ENCODE data around the gene PCSK2. TPM values are rescaled to one million over a fixed set of nuclear protein-coding genes. Genes with fewer than 3 reads are reported as not detected.

Gene PCSK2
- total RNA-seq, 1 donor = not detected

DNA sequence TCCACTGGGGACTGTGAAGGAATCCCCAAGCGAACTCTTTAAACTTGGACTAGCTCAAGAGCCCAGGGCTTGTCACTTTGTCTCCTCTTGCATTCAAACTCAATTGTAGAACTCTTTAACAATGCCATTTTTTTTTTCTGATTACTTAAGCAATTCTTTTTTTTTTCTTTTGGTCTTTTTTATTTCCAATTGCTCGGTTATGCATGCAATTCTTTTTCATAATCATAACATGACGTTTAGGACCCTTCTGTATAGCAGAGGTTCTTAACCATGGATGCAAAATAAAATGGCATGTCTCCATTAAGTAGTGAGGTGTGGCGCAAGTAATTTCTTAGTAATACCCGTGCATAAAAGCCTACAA, 304.8 kb downstream of the PCSK2 start:
- no peaks in the 10 kb centered on the region for H3K9me3 ChIP-seq (ENCODE audit: low read depth, low read length)

DNA sequence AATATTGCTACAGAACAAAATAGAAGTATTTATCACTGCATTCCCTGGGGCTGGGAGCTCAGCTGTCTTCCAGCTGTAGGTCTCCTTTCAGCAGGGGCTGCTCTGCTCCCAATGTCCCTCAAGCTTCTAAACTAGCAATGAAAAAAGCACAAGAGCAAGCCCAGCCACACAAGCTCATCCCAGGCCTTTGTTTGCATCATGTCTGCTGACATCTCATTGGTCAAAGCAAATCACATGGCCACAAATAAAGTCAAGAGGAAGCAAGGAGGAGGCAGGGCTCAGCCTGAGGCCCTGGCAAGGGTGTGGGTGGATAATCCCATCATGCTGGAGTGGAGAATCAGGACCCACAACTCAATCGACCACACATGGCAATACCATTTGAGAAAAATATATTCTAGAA, 306.6 kb downstream of the PCSK2 start:
- Histone ChIP-seq H3K9me3 (ENCODE audit: low read depth, low read length) (no peaks in the 10 kb centered on the region), H3K27ac (ENCODE audit: low read depth, low read length) (no peak overlapping the region)

More for the DNA sequence above, 304.8 kb downstream of the PCSK2 start:
- H3K79me2 ChIP-seq (ENCODE audit: insufficient read depth, low read length) = no peaks in the 10 kb centered on the region
- no peaks in the 10 kb centered on the region for H3K36me3 ChIP-seq (ENCODE audit: insufficient read depth, low read length)
- H4K20me1 ChIP-seq (ENCODE audit: insufficient read depth, low read length) = no peaks in the 10 kb centered on the region
- DNase-seq (ENCODE audit: insufficient read length, low spot score, missing footprints) = no peak
- no peaks in the 10 kb centered on the region for H3K4me1 ChIP-seq (ENCODE audit: insufficient read depth, low read length)
- no peaks in the 10 kb centered on the region for H3K27me3 ChIP-seq (ENCODE audit: insufficient read depth, low read length)
- peak overlapping the region; percentile 41 for H3K27ac ChIP-seq (ENCODE audit: low read depth, low read length)
- peak overlapping the region; percentile 89 for H3K4me2 ChIP-seq (ENCODE audit: insufficient read depth, low read length)
- H2AFZ ChIP-seq (ENCODE audit: low read length) = peak overlapping the region; percentile 97
- TF ChIP-seq, protein P1, sequence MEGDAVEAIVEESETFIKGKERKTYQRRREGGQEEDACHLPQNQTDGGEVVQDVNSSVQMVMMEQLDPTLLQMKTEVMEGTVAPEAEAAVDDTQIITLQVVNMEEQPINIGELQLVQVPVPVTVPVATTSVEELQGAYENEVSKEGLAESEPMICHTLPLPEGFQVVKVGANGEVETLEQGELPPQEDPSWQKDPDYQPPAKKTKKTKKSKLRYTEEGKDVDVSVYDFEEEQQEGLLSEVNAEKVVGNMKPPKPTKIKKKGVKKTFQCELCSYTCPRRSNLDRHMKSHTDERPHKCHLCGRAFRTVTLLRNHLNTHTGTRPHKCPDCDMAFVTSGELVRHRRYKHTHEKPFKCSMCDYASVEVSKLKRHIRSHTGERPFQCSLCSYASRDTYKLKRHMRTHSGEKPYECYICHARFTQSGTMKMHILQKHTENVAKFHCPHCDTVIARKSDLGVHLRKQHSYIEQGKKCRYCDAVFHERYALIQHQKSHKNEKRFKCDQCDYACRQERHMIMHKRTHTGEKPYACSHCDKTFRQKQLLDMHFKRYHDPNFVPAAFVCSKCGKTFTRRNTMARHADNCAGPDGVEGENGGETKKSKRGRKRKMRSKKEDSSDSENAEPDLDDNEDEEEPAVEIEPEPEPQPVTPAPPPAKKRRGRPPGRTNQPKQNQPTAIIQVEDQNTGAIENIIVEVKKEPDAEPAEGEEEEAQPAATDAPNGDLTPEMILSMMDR (IDR thresholded peaks at IDR 0.05; ENCODE audit: extremely low read depth, low read depth, low read length) = no peak
- peak overlapping the region; percentile 71 for H3K4me3 ChIP-seq (ENCODE audit: insufficient read depth, low read length)

DNA sequence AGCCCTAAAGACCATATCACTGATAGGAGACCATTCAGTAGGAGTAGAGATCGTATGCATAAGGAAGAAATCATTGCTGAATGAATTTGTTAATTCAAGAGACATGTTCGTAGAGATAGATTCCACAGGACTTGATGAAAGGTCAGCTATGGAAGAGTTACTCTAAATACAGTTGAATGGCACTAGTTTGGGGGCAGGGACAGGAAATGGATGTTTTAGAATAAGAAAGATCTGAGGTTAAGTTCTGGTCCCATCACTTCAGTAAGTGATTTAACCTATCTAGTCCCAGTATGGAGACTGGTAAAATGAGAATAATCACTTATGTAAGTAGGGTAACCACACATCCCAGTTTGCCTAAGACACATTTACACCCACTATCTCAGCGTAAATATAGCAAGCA, 307.2 kb downstream of the PCSK2 start:
- no peaks in the 10 kb centered on the region for H4K20me1 ChIP-seq (ENCODE audit: insufficient read depth, low read length)
- no peak for DNase-seq (ENCODE audit: insufficient read length, low spot score, missing footprints)

More for the DNA sequence above, 306.6 kb downstream of the PCSK2 start:
- H3K27me3 ChIP-seq (ENCODE audit: insufficient read depth, low read length) = no peaks in the 10 kb centered on the region
- TF ChIP-seq, protein P1 (IDR thresholded peaks at IDR 0.05; ENCODE audit: extremely low read depth, low read depth, low read length) = no peak
- no peak overlapping the region for H3K4me3 ChIP-seq (ENCODE audit: insufficient read depth, low read length)
- DNase-seq (ENCODE audit: insufficient read length, low spot score, missing footprints) = peak; percentile 96
- H3K4me1 ChIP-seq (ENCODE audit: insufficient read depth, low read length) = peaks cover 3% of the 10 kb centered on the region
- H2AFZ ChIP-seq (ENCODE audit: low read length) = peak overlapping the region; percentile 69
- no peaks in the 10 kb centered on the region for H3K36me3 ChIP-seq (ENCODE audit: insufficient read depth, low read length)
- no peak overlapping the region for H3K4me2 ChIP-seq (ENCODE audit: insufficient read depth, low read length)
- no peaks in the 10 kb centered on the region for H3K79me2 ChIP-seq (ENCODE audit: insufficient read depth, low read length)
- H4K20me1 ChIP-seq (ENCODE audit: insufficient read depth, low read length) = no peaks in the 10 kb centered on the region

More for the DNA sequence above, 307.2 kb downstream of the PCSK2 start:
- Histone ChIP-seq H3K79me2 (ENCODE audit: insufficient read depth, low read length) (peaks cover 2% of the 10 kb centered on the region), H3K27ac (ENCODE audit: low read depth, low read length) (no peak overlapping the region), H3K4me2 (ENCODE audit: insufficient read depth, low read length) (no peak overlapping the region), H3K4me3 (ENCODE audit: insufficient read depth, low read length) (no peak overlapping the region), H3K27me3 (ENCODE audit: insufficient read depth, low read length) (no peaks in the 10 kb centered on the region), H2AFZ (ENCODE audit: low read length) (no peak overlapping the region), H3K4me1 (ENCODE audit: insufficient read depth, low read length) (peaks cover 3% of the 10 kb centered on the region), H3K36me3 (ENCODE audit: insufficient read depth, low read length) (no peaks in the 10 kb centered on the region), H3K9me3 (ENCODE audit: low read depth, low read length) (no peaks in the 10 kb centered on the region)
- TF ChIP-seq, protein P1 (IDR thresholded peaks at IDR 0.05; ENCODE audit: extremely low read depth, low read depth, low read length) = no peak

Small RNAs within 50 kb of the gene (small RNA-seq; reads per million reads assigned to genes)
- gene AL359511.1 = not detected
- gene RNU1-131P = not detected
- not detected for gene RNU6-27P

Measured in osteoblast (primary cell).